GM21423 (cell line): Measurements from ENCODE around the gene S100A14.
"Not testable (repeated sequence)": the region's sequence is repeated elsewhere in the genome, so short reads cannot be mapped to it uniquely, and the experiment has no call there.

Experiments
- ATAC-seq: cut with Tn5 transposase; IDR thresholded peaks from one replicate; pipeline ENCODE4 v1.9.1; 2021; ENCODE audit warnings: mild to moderate bottlenecking, moderate library complexity; ENCODE audit not compliant: unreplicated experiment

Gene S100A14

GRCh38 chr1:153592748-153593147 lies 23.4 kb downstream of the S100A14 start:
- no peak for ATAC-seq

GRCh38 chr1:153588482-153588881 lies 27.6 kb downstream of the S100A14 start:
- ATAC-seq: no peak

DNA sequence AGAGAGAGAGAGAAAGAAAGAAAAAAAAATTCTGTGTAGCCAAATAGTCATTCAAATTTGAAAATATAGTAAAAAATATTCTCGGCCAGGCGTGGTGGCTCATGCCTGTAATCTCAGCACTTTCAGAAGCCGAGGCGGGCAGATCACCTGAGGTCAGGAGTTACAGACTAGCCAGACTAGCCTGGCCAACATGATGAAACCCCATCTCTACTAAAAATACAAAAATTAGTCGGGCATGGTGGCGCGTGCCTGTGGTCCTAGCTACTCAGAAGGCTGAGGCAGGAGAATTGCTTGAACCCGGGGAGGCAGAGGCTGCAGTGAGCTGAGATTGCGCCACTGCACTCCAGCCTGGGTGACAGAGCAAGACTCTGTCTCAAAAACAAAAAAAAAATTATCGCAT lies 28.1 kb downstream of the S100A14 start:
- not testable (repeated sequence) for ATAC-seq

GRCh38 chr1:153587314-153587713 lies 28.8 kb downstream of the S100A14 start:
- no peak for ATAC-seq

DNA sequence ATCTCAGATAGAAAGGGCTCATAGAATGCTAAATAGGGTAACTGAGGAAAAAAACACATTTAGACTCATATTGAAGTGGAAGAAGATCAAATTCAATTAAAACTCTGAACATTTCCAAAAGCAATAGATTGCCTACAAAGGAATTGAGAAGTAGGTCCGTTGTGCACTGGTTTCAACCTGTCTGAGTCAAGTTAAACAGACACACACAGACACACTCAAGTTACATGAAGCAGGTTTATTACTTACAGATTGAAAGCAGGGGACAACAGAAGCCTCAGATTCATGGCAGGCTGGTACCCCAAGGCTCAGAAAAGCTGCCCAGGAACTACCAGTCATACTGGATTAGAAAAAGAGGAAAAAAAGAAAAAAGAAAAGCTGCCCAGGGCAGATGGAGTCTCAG lies 29.8 kb downstream of the S100A14 start:
- ATAC-seq: no peak

DNA sequence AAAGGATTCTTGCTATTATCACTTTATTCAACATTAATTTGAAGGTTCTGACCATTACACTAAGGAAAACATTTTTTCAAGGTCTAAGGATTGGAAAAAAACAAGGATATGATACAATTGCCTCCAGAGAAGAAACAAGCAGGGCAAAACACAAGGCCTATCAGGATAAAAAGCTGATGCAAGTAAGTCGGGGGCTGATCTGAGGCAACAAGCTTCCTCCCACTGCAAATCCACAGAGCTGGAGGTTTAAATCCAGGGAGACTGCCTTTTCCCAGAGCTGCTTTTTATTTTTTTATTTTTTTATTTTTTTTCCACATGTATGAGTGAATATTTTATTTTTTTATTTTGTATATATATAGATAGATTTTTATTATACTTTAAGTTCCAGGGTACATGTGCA lies 31.1 kb downstream of the S100A14 start:
- no peak for ATAC-seq

DNA sequence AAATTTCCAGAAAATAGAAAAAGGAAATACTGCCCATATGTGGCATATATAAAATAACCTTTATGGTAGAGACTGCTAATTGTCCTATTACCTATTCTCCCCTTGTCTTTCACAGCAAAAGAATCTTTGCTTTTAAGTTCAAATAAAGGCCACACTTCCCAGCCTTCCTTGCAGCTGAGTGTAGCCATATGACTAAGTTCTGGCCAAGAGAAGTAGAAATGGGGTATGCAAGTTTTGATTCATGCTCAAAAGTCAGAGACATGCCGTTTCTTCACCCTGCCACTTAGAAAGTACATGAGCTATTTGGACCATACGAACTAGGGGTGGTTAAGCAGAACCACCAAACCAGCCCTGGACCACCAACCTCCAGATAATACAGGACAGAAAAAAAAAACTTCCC lies 32.1 kb downstream of the S100A14 start:
- no peak for ATAC-seq

GRCh38 chr1:153583514-153583913 lies 32.6 kb downstream of the S100A14 start:
- not testable (repeated sequence) for ATAC-seq

DNA sequence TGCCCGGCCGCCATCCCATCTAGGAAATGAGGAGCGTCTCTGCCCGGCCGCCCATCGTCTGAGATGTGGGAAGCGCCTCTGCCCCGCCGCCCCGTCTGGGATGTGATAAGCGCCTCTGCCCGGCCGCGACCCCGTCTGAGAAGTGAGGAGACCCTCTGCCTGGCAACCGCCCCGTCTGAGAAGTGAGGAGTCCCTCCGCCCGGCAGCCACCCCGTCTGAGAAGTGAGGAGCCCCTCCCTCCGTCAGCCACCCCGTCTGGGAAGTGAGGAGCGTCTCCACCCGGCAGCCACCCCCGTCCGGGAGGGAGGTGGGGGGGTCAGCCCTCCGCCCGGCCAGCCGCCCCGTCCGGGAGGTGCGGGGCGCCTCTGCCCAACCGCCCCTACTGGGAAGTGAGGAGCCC lies 33.3 kb downstream of the S100A14 start:
- ATAC-seq: not testable (repeated sequence)

DNA sequence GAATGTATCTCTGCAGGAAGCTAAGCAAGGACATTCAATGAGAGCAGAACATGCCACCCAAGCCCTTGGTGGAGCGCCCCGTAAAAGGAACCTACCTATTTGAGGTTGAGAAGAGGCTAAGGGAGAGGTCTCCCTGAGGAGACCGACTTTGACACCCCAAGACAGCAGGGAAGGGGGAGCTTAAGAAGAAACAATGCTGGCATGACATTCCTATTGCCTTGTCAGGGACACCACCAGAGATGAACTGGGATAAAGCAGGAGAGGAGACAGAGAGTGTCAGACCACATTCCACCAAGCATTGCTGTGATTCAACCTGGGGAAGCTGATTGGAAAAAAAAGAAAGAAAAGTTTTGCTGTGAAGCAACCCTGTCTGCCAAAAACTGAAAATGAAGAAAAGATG lies 37.2 kb downstream of the S100A14 start:
- ATAC-seq: no peak

DNA sequence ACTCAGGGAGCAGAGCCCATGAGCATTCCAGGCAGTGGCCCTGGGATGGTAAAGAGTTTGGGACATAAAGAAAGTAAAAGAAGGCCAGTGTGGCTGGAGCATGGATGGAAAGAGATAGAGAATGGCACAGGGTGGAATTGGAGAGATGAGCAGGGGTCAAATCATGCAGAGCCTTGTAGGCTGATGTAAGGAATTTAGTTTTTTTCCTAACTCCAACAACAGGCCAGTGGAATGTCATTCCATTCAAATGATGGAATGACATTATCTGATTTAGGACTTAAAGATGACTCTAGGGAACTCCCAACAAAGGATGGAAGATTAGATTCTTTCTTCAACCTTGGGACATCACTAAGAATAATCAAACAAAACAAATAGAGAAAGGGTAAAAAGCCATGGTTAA lies 37.6 kb downstream of the S100A14 start:
- no peak for ATAC-seq

- no peak for ATAC-seq
Observed at GRCh38 chr1:153577624-153578051, 38.5 kb downstream of the S100A14 start.

DNA sequence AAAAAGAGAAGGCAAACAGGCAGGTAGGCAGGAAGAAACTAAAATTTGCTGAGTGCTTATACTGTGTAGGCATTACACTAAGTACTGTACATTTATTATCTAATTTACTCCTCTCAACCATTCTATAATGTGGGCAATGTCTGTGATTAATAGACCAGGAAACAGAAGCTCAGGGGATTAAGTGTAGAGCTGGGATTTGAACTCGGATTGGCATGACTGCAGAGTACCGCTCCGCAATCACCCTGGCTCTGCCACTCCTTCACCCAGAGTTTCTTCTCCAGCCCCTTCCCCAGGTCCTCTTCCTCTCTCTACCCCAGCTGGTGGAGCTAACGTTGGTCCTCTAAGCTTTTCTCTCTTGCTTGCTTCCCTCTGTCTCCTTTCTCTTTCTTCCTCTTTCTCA lies 39.0 kb downstream of the S100A14 start:
- no peak for ATAC-seq

- not testable (repeated sequence) for ATAC-seq
Observed at GRCh38 chr1:153575497-153575896, 40.6 kb downstream of the S100A14 start.

DNA sequence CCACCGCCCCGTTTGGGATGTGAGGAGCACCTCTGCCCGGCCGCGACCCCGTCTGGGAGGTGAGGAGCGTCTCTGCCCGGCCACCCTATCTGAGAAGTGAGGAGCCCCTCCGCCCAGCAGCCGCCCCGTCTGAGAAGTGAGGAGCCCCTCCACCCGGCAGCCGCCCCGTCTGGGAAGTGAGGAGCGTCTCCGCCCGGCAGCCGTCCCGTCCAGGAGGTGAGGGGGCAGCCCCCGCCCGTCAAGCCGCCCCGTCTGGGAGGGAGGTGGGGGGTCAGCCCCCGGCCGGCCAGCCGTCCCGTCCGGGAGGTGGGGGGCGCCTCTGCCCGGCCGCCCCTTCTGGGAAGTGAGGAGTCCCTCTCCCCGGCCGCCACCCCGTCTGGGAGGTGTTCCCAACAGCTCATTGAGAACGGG lies 41.0 kb downstream of the S100A14 start:
- not testable (repeated sequence) for ATAC-seq

- ATAC-seq: no peak
Observed at GRCh38 chr1:153573351-153573750, 42.8 kb downstream of the S100A14 start.

DNA sequence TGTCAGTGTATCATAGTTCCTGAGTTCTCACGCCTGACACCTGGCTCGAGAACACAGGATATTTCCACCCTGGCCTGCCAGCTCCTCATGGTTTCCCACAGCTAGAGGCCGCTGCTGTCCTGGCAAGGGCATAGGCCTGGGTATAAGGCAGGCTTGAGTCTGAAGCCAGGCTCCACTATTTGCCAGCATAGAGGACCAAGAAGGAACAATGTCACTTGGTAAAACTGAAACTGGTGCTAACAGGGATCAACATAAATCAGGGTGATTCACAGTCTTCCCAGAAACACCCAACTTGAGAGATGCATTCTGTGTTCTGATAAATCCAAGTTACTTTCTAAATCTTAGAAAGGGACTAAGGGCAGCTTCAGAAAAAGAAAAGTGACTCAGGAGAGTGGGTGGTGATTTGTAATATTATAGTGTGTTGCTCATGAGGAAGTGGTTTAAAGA lies 43.5 kb downstream of the S100A14 start:
- peak; percentile 67 for ATAC-seq

- no peak for ATAC-seq
Observed at GRCh38 chr1:153571706-153572105, 44.4 kb downstream of the S100A14 start.

DNA sequence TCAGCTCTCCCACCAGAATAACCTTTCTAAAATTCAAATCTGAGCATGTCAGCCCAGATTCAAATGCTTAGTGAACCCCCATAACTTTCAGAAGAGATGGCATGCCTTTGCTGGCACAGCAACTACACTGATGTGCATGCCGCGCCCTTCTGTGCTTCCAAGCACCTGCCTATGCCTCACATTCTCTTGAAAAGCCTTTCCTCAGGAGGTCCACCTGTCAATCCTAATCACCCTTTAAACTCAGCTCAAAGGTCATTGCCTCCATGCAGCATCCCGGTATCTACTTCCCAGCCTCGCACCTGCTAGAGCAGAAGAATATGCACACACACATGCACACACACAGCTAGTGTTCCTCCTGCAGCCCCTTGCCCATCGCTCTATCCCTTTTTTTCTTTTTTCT lies 45.3 kb downstream of the S100A14 start:
- no peak for ATAC-seq

- ATAC-seq: no peak
Observed at GRCh38 chr1:153569465-153569864, 46.7 kb downstream of the S100A14 start.

- no peak for ATAC-seq
Observed at GRCh38 chr1:153568367-153569099, 47.6 kb downstream of the S100A14 start.

DNA sequence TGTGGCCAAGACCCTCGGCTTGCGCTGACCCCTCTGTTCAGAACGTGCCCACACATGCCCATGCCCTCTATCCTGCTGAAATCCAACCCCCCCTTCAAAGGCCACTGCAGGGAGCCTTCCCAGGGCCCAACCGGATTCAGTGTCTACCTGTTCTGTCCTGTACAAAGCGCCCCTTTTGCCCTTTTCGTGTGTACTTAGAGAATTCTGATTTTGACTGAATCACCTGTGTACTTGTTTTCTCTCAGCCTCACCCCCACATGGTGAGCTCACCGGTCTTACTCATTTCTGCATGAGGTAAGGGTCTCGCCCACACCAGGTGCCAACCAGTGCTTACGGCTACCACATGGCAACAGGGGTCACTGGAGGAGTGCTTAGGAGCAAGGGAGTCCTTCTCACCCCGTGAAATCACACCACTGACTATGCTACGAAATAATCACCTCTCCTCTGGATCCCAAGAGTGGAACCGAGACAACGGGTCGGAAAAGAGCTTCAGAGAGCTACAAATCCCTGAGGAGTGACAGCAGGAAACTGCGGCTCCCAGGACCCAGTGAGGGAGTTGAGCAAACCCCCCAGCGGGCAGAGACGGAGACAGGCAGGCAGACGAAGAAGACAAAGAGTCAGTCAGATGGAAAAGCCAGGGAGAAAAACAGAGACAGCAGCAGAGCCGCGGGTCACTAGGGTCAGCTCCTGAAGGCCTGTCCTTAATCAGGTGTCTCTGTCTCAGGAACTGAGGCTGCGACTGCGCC lies 48.3 kb downstream of the S100A14 start:
- no peak for ATAC-seq
